B cell (primary cell): ENCODE results near the gene ATG12. TPM values are rescaled to one million over a fixed set of nuclear protein-coding genes. Genes with fewer than 3 reads are reported as not detected.

Source experiments
- ATAC-seq: fragments of 200-7000 bp; cut with Tn5 transposase; one replicate; pipeline ENCODE4 v1.10.0; 2021; ENCODE audit warnings: low read depth, mild to moderate bottlenecking, moderate number of reproducible peaks, moderate library complexity
- CTCF ChIA-PET: fragments of 350-600 bp; sonication (Branson Sonifier 250); formaldehyde crosslinking; loops from one replicate; lab custom pipeline; 2021; ENCODE audit warnings: antibody characterized with exemption, inconsistent platforms; lab: Charles Lee
- POLR2A ChIA-PET: fragments of 350-600 bp; sonication (Branson Sonifier 250); formaldehyde crosslinking; loops from one replicate; lab custom pipeline; 2021; ENCODE audit warnings: antibody characterized with exemption; lab: Charles Lee
- DNase-seq: peaks from one replicate; pipeline ENCODE4 v3.0.0; 2013
- H2AFZ ChIP-seq: 2 replicates; pipeline ENCODE4 v1.6.1; 2012; ENCODE audit warnings: mild to moderate bottlenecking, low read depth, low read length; ENCODE audit not compliant: insufficient read depth, poor library complexity, severe bottlenecking
- H3K27ac ChIP-seq, 2 donors: 1 replicate in 1 of 2; 2 replicates in 1 of 2; pipeline ENCODE4 v1.5.1; 2012 to 2013; ENCODE audit warnings: low read length in 2 of 2, mild to moderate bottlenecking in 2 of 2, moderate library complexity in 1 of 2
- H3K27me3 ChIP-seq, 4 experiments: fragments of 200-600 bp in 1 of 4; sonication (generic) in 1 of 4; replicated peaks in 1 of 4; 1 replicate in 2 of 4; 2 replicates in 2 of 4; pipeline versions ENCODE4 v1.6.1 to v1.7.0; 2013 to 2016; ENCODE audit warnings: low read length in 3 of 4, mild to moderate bottlenecking in 2 of 4, mixed read lengths in 1 of 4, moderate library complexity in 1 of 4; ENCODE audit not compliant: insufficient read depth in 4 of 4, control insufficient read depth in 3 of 4; ENCODE audit errors: control extremely low read depth in 1 of 4
- H3K36me3 ChIP-seq, 2 experiments: replicated peaks in 1 of 2; 1 replicate in 1 of 2; 2 replicates in 1 of 2; pipeline versions ENCODE4 v1.6.1 to v1.7.1; 2013; ENCODE audit warnings: low read length in 1 of 2; ENCODE audit not compliant: insufficient read depth in 2 of 2, control insufficient read depth in 1 of 2; ENCODE audit errors: control extremely low read depth in 1 of 2, extremely low read depth in 1 of 2
- H3K4me1 ChIP-seq, 2 donors: fragments of 200-600 bp in 1 of 2; sonication (generic) in 1 of 2; 1 replicate in 1 of 2; 2 replicates in 1 of 2; pipeline versions ENCODE4 v1.5.1 to v1.6.1; 2013 to 2017; ENCODE audit warnings: low read length in 2 of 2; ENCODE audit not compliant: control insufficient read depth in 2 of 2, insufficient read depth in 2 of 2
- H3K4me2 ChIP-seq: replicated peaks from 2 replicates; pipeline ENCODE3; 2012; ENCODE audit warnings: mild to moderate bottlenecking, low read depth, low read length; ENCODE audit not compliant: poor library complexity, severe bottlenecking
- H3K4me3 ChIP-seq, 5 experiments: fragments of 200-600 bp in 1 of 5; sonication (generic) in 1 of 5; 1 replicate in 3 of 5; 2 replicates in 2 of 5; pipeline versions ENCODE4 v1.5.1 to v1.7.0; 2011 to 2016; ENCODE audit warnings: low read length in 4 of 5, mild to moderate bottlenecking in 4 of 5, low read depth in 2 of 5, control low read depth in 1 of 5, moderate library complexity in 1 of 5; ENCODE audit not compliant: insufficient read depth in 1 of 5; ENCODE audit errors: control extremely low read depth in 1 of 5, extremely low read depth in 1 of 5
- H3K79me2 ChIP-seq: fragments of 200-600 bp; sonication (generic); one replicate; pipeline ENCODE4 v1.6.0; 2016; ENCODE audit warnings: low read length; ENCODE audit not compliant: control insufficient read depth, insufficient read depth
- H3K9ac ChIP-seq: fragments of 200-600 bp; sonication (generic); 2 replicates; pipeline ENCODE4 v1.6.1; 2017; ENCODE audit warnings: mild to moderate bottlenecking, low read length, moderate library complexity
- H3K9me3 ChIP-seq, 3 donors: one replicate each; pipeline versions ENCODE4 v1.6.1 to v1.7.1; 2013; ENCODE audit warnings: low read length in 2 of 3; ENCODE audit not compliant: control insufficient read depth in 2 of 3, insufficient read depth in 1 of 3; ENCODE audit errors: control extremely low read depth in 1 of 3
- H4K20me1 ChIP-seq: 2 replicates; pipeline ENCODE4 v1.6.0; 2012; ENCODE audit warnings: mild to moderate bottlenecking, low read length; ENCODE audit not compliant: insufficient read depth, control insufficient read depth, poor library complexity, severe bottlenecking
- H3K27ac Mint-ChIP-seq: one replicate; pipeline ENCODE4 v1.8.0; 2021; ENCODE audit warnings: mixed read lengths
- H3K27me3 Mint-ChIP-seq: one replicate; pipeline ENCODE4 v1.8.0; 2021; ENCODE audit warnings: mixed read lengths
- H3K4me1 Mint-ChIP-seq: one replicate; pipeline ENCODE4 v1.8.0; 2021; ENCODE audit warnings: mixed read lengths
- H3K4me3 Mint-ChIP-seq: one replicate; pipeline ENCODE4 v1.8.0; 2021; ENCODE audit warnings: mixed read lengths
- H3K9me3 Mint-ChIP-seq: one replicate; pipeline ENCODE4 v1.8.0; 2022; ENCODE audit warnings: mixed read lengths; ENCODE audit not compliant: insufficient read depth
- EZH2 ChIP-seq: IDR thresholded peaks from 2 replicates; pipeline ENCODE4 v1.6.1; 2012; ENCODE audit warnings: borderline replicate concordance, low read depth, mild to moderate bottlenecking, moderate library complexity, low read length; ENCODE audit not compliant: insufficient read depth, poor library complexity, severe bottlenecking
- WGBS: methylation state at CpG from one replicate; pipeline ENCODE4 v1.1.5; 2013; ENCODE audit warnings: missing lambda C conversion rate; ENCODE audit not compliant: insufficient coverage; 5-methylcytosine and 5-hydroxymethylcytosine counted together
- intact Hi-C: fragments of 100-400 bp; cut with micrococcal nuclease; formaldehyde crosslinking; loops from one replicate; pipeline ENCODE4 v1.10.0; 2022
- polyA plus RNA-seq: library from polyadenylated mRNA; depleted of rRNA; stranded (reverse); fragments of >200 nt; gene quantifications from 2 replicates; pipeline ENCODE4 v1.2.3, GENCODE V29; 2012
- total RNA-seq, 2 donors: library from RNA; stranded (reverse); fragments of 120-200 nt in 1 of 2; gene quantifications; 1 replicate in 1 of 2; 2 replicates in 1 of 2; pipeline versions ENCODE4 v1.2.3 to v1.2.4, GENCODE V29; 2013 to 2022
- TF ChIP-seq, protein P1 (sequence below): fragments of 200-600 bp; IDR thresholded peaks from one replicate; pipeline ENCODE4 v1.8.0; 2022; ENCODE audit warnings: antibody characterized with exemption, mild to moderate bottlenecking

ATG12 gene
- total and polyA plus RNA-seq, 2 donors (not counting 1 experiment from before 2014, with no cell fraction given), result 60.8 to 97.5 TPM

DNA sequence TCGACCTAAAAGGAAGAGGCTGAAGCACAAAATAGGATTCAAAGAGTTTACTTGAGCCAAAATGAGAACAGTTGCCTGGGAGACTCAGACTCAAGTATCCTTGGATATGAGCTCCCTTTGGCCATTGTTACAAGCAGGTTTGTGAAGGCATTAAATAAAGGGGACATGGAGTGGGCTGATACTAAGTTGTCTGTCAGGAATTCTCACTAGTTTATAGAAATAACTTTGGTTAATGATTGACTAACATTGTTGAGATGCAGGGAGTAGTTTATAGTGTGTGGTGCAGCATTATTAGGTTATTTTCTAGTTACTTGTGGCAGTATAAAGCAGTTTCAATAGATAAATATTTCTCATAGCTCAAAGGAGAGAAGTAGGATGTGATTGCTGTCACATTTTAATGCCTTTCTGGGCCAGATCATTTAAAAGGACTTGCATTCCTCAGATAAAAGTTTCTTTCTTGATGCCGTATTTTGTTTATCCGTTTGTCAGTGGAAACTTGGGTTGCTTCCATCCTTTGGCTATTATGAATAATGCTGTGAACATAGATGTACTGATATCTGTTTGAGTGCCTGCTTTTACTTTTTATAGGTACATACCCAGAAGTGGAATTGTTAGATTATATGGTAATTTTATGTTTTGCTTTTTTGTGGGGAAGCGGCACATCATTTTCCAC is 9.5 kb upstream of the ATG12 start:
- H3K4me1 ChIP-seq, result no peaks in the 10 kb centered on the region
- no peak for ATAC-seq
- Mint-ChIP-seq H3K9me3 (peaks cover 4% of the 10 kb centered on the region), H3K4me1 (peaks cover 8% of the 10 kb centered on the region), H3K27me3 (no peaks in the 10 kb centered on the region), H3K4me3 (no peak overlapping the region), H3K27ac (no peak overlapping the region)
- TF ChIP-seq EZH2, result no peak
- TF ChIP-seq, protein P1, sequence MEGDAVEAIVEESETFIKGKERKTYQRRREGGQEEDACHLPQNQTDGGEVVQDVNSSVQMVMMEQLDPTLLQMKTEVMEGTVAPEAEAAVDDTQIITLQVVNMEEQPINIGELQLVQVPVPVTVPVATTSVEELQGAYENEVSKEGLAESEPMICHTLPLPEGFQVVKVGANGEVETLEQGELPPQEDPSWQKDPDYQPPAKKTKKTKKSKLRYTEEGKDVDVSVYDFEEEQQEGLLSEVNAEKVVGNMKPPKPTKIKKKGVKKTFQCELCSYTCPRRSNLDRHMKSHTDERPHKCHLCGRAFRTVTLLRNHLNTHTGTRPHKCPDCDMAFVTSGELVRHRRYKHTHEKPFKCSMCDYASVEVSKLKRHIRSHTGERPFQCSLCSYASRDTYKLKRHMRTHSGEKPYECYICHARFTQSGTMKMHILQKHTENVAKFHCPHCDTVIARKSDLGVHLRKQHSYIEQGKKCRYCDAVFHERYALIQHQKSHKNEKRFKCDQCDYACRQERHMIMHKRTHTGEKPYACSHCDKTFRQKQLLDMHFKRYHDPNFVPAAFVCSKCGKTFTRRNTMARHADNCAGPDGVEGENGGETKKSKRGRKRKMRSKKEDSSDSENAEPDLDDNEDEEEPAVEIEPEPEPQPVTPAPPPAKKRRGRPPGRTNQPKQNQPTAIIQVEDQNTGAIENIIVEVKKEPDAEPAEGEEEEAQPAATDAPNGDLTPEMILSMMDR, result no peak
- peaks cover 10% of the 10 kb centered on the region for H4K20me1 ChIP-seq
- 100% methylated on average over 2 of the region's 4 CpGs for WGBS
- H3K79me2 ChIP-seq, result peaks cover 91% of the 10 kb centered on the region
- intact Hi-C loops, result no loop called here
- peaks cover 0 to 6% (median 0%) of the 10 kb centered on the region in 3 donors for H3K9me3 ChIP-seq
- no peaks in the 10 kb centered on the region for H3K27me3 ChIP-seq
- H3K4me3 ChIP-seq, result no peak overlapping the region
- H3K9ac ChIP-seq, result no peak overlapping the region
- H3K27ac ChIP-seq, result no peak overlapping the region
- no peaks in the 10 kb centered on the region for H3K36me3 ChIP-seq
- no peak overlapping the region for H3K4me2 ChIP-seq
- ChIA-PET POLR2A (no interaction called here), CTCF (no interaction called here)
- DNase-seq, result no peak
- H2AFZ ChIP-seq, result no peak overlapping the region

DNA sequence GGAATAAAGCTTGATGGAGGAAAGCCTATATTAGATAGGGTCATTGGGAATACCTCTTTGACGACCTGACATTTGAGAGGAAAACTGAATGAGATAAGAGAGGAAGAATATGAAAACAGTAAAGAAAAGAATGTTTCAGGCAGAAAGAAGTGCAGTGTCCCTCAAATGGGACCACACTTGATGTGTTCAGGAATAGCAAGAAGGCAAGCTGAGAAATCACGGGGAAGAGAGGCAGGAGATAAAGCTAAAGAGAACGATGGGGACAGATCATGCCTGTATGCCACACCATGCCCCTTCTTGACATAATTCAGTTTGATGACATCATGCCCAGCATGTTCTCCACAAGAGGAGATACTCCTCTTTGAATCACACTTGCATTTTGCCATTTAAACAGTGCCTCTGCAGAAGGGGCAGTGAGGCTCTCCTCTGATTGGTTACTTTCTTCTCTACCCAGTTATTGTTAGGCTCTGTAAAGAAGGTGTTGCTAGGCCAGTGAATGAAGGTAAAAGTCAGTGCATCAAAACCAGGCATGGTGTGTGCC is 8.0 kb upstream of the ATG12 start:
- Histone ChIP-seq H3K27ac (no peak overlapping the region), H3K4me3 (no peak overlapping the region), H2AFZ (no peak overlapping the region), H3K27me3 (no peaks in the 10 kb centered on the region), H4K20me1 (peaks cover 10% of the 10 kb centered on the region), H3K79me2 (peaks cover 88% of the 10 kb centered on the region), H3K9ac (no peak overlapping the region), H3K4me2 (no peak overlapping the region), H3K4me1 (peaks cover 8 to 9% of the 10 kb centered on the region in 2 donors), H3K36me3 (no peaks in the 10 kb centered on the region), H3K9me3 (peaks cover 0 to 6% (median 0%) of the 10 kb centered on the region in 3 donors)
- Mint-ChIP-seq H3K4me1 (peaks cover 19% of the 10 kb centered on the region), H3K4me3 (no peak overlapping the region), H3K9me3 (peaks cover 4% of the 10 kb centered on the region), H3K27me3 (no peaks in the 10 kb centered on the region), H3K27ac (no peak overlapping the region)
- POLR2A ChIA-PET, result no interaction called here
- 100% methylated on average over 2 of the region's 3 CpGs for WGBS
- ATAC-seq (no peak), DNase-seq (no peak)
- intact Hi-C loops, result no loop called here
- CTCF ChIA-PET, result interaction anchor here (0.6 to 1.2 kb wide), 3 partner anchors 15 to 288 kb away, joined by 3 read pairs; no protein-coding TSS in a partner anchor
- TF ChIP-seq EZH2, result no peak
- TF ChIP-seq, protein P1, result no peak
